Mesothelial cell of epicardium (in vitro differentiated cells): ENCODE measurements around the gene CHIC2. TPM values are rescaled to one million over a fixed set of nuclear protein-coding genes. Genes with fewer than 3 reads are reported as not detected.

ENCODE experiments used
- DNase-seq, 2 experiments: peaks; one replicate each; pipeline ENCODE4 v3.0.0; 2021; ENCODE audit warnings: low spot score in 2 of 2; ENCODE audit not compliant: unreplicated experiment in 2 of 2
- H3K27ac Mint-ChIP-seq: 2 replicates; pipeline ENCODE4 v1.8.0; 2021; ENCODE audit warnings: mixed read lengths
- H3K27me3 Mint-ChIP-seq: 2 replicates; pipeline ENCODE4 v1.8.0; 2021; ENCODE audit warnings: low read depth, mixed read lengths
- H3K36me3 Mint-ChIP-seq: 2 replicates; pipeline ENCODE4 v1.8.0; 2021; ENCODE audit warnings: mixed read lengths
- H3K4me1 Mint-ChIP-seq: 2 replicates; pipeline ENCODE4 v1.8.0; 2021; ENCODE audit warnings: mixed read lengths
- H3K4me3 Mint-ChIP-seq: 2 replicates; pipeline ENCODE4 v1.8.0; 2021; ENCODE audit warnings: mild to moderate bottlenecking, moderate library complexity, mixed read lengths
- H3K9me3 Mint-ChIP-seq: 2 replicates; pipeline ENCODE4 v1.8.0; 2021; ENCODE audit warnings: mixed read lengths
- total RNA-seq: library from RNA; stranded (reverse); gene quantifications from 3 replicates; pipeline ENCODE4 v1.2.1, GENCODE V29; 2021
- TF ChIP-seq, protein P1 (sequence below): fragments of 200-600 bp; sonication (generic); IDR thresholded peaks from one replicate; pipeline ENCODE4 v1.5.0; 2021; ENCODE audit warnings: antibody characterized with exemption; ENCODE audit not compliant: unreplicated experiment

CHIC2 gene
- total RNA-seq, 1 donor from 2014 or later = 21.8 TPM

DNA sequence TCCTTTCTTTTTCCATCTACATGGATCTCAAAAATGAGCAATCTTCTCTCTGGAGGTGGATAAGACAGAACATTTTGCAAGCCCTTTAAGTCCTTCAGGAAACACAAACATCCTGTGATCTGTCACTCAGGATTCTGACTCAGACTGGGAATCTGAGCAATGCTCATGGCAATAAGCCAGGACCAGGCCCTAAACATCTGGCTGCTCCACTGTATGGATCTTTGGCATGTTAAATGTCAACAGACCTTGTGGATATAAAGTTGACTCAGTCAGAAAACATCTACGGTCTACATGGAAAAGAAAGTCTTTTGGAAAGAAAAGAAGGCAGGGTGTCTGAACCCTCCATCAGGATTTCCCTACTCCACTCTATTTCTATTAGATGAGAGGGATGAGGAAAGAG lies 17.8 kb upstream of the CHIC2 start:
- Mint-ChIP-seq H3K4me1 (peaks cover 8% of the 10 kb centered on the region), H3K36me3 (no peaks in the 10 kb centered on the region), H3K4me3 (no peak overlapping the region), H3K27ac (no peak overlapping the region), H3K9me3 (no peaks in the 10 kb centered on the region), H3K27me3 (peaks cover 17% of the 10 kb centered on the region)
- no peak for DNase-seq
- TF ChIP-seq, protein P1, sequence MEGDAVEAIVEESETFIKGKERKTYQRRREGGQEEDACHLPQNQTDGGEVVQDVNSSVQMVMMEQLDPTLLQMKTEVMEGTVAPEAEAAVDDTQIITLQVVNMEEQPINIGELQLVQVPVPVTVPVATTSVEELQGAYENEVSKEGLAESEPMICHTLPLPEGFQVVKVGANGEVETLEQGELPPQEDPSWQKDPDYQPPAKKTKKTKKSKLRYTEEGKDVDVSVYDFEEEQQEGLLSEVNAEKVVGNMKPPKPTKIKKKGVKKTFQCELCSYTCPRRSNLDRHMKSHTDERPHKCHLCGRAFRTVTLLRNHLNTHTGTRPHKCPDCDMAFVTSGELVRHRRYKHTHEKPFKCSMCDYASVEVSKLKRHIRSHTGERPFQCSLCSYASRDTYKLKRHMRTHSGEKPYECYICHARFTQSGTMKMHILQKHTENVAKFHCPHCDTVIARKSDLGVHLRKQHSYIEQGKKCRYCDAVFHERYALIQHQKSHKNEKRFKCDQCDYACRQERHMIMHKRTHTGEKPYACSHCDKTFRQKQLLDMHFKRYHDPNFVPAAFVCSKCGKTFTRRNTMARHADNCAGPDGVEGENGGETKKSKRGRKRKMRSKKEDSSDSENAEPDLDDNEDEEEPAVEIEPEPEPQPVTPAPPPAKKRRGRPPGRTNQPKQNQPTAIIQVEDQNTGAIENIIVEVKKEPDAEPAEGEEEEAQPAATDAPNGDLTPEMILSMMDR = no peak

DNA sequence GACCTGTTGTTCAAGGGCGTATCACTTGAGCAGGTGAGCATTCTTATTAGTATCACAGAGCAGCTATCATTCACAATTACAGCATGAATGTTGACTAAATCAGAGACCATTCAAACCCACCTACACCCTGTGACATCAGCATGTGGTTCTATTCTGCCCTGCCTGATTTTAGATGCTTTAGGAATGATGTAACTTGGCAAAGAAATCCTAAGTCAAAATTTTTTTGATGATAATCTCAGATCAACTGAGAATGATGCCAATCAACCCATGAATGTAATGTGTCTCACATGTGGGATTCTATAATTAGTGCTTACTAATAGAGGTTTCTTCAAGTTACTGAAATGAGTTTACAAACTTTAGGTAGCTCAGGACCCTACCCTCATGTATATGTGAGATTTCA lies 13.4 kb upstream of the CHIC2 start:
- no peak overlapping the region for H3K4me3 Mint-ChIP-seq
- no peaks in the 10 kb centered on the region for H3K9me3 Mint-ChIP-seq
- no peaks in the 10 kb centered on the region for H3K27me3 Mint-ChIP-seq
- peaks cover 13% of the 10 kb centered on the region for H3K4me1 Mint-ChIP-seq
- TF ChIP-seq, protein P1 = no peak
- H3K27ac Mint-ChIP-seq = no peak overlapping the region
- H3K36me3 Mint-ChIP-seq = no peaks in the 10 kb centered on the region
- no peak for DNase-seq

DNA sequence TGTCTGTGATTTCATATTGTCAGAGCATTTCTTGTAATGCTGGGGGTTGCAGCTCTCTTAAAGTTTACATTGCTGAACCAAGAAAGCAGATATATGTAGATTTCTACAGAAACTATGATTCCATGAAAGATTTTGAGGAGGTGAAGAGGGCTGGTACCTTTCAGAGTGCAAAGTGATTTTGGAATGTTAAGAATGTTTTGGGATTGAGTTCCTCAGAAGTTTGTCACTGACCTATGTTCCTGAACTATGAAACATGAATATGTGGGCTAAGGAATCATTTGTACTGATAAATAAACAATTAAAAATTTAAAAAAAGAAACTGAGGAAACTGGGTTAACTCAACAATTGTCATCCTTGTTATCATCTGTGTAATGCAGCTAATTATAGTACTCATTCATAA lies 12.3 kb upstream of the CHIC2 start:
- Mint-ChIP-seq H3K9me3 (no peaks in the 10 kb centered on the region), H3K36me3 (no peaks in the 10 kb centered on the region), H3K27me3 (no peaks in the 10 kb centered on the region), H3K4me3 (no peak overlapping the region), H3K27ac (no peak overlapping the region), H3K4me1 (peaks cover 7% of the 10 kb centered on the region)
- TF ChIP-seq, protein P1 = no peak
- DNase-seq = no peak

DNA sequence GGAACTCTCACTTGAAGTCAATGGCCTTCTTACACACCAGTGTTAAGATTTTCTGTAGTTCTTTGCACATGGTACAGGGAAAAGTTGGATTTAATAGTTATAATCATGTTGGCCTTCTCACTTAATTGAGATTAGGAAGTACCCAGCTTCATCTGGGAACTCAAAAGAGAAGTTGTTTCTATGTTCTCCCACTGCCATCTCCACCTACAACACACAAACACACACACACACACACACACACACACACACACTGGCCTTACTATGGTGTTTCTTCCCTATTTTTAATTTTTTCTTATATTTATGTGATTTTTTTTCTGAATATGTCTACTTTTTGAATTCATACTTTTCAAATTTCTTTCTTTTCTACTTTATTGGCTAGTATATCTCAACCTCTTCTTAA lies 10.0 kb upstream of the CHIC2 start:
- no peak overlapping the region for H3K27ac Mint-ChIP-seq
- H3K4me3 Mint-ChIP-seq = no peak overlapping the region
- H3K9me3 Mint-ChIP-seq = no peaks in the 10 kb centered on the region
- TF ChIP-seq, protein P1 = no peak
- no peaks in the 10 kb centered on the region for H3K36me3 Mint-ChIP-seq
- DNase-seq = no peak
- no peaks in the 10 kb centered on the region for H3K27me3 Mint-ChIP-seq
- H3K4me1 Mint-ChIP-seq = peaks cover 7% of the 10 kb centered on the region

GRCh38 chr4:54073271-54073880 lies 9.0 kb upstream of the CHIC2 start:
- Mint-ChIP-seq H3K27me3 (no peaks in the 10 kb centered on the region), H3K27ac (no peak overlapping the region), H3K4me1 (peaks cover 7% of the 10 kb centered on the region), H3K9me3 (no peaks in the 10 kb centered on the region), H3K4me3 (no peak overlapping the region), H3K36me3 (no peaks in the 10 kb centered on the region)
- no peak for DNase-seq
- TF ChIP-seq, protein P1 = no peak

GRCh38 chr4:54067166-54067565 lies 2.8 kb upstream of the CHIC2 start:
- DNase-seq = no peak
- no peak overlapping the region for H3K27ac Mint-ChIP-seq

More at GRCh38 chr4:54067166-54067565, 2.8 kb upstream of the CHIC2 start:
- Mint-ChIP-seq H3K27me3 (no peaks in the 10 kb centered on the region), H3K4me3 (no peak overlapping the region), H3K4me1 (peaks cover 22% of the 10 kb centered on the region), H3K9me3 (no peaks in the 10 kb centered on the region), H3K36me3 (no peaks in the 10 kb centered on the region)
- TF ChIP-seq, protein P1 = no peak
